HepG2 (cell line): ENCODE measurements around the gene CXCR4. TPM values are rescaled to one million over a fixed set of nuclear protein-coding genes. Genes with fewer than 3 reads are reported as not detected.

Experiments
- ATAC-seq: fragments of 200-7000 bp; cut with Tn5 transposase; 3 replicates; pipeline ENCODE4 v1.9.1; 2020; ENCODE audit warnings: mild to moderate bottlenecking, moderate library complexity
- BruUV-seq: library from RNA; stranded (reverse); fragments of 400-500 nt; replicated peaks from 2 replicates; lab custom pipeline; 2021; lab: Mats Ljungman, UMichigan
- CTCF ChIA-PET: fragments of 300-600 bp; formaldehyde crosslinking; extraction: SDS; loops from one replicate; lab custom pipeline; 2021; ENCODE audit warnings: low total read pairs, inconsistent platforms, low intra/inter-chr PET ratio; lab: Yijun Ruan, JAX
- POLR2A ChIA-PET: fragments of 350-600 bp; sonication (Branson Sonifier 250); formaldehyde crosslinking; loops from one replicate; lab custom pipeline; 2020; ENCODE audit warnings: antibody characterized with exemption, inconsistent platforms; lab: Yijun Ruan, JAX
- DNase-seq: peaks from one replicate; pipeline ENCODE4 v3.0.0-alpha.2; 2015; ENCODE audit warnings: low spot score
- FAIRE-seq: peaks from 3 replicates; lab custom pipeline; 2011; peaks lifted over from hg19 to GRCh38; lab: Jason Lieb, UNC
- H2AFZ ChIP-seq: one replicate; pipeline ENCODE4 v1.6.1; 2011; ENCODE audit warnings: low read length, inconsistent platforms
- H3K27ac ChIP-seq: fragments of 300-600 bp; 3 replicates; pipeline ENCODE4 v1.8.0; 2011; ENCODE audit warnings: mixed run types, mild to moderate bottlenecking, mixed read lengths, low read length, inconsistent platforms; ENCODE audit not compliant: insufficient read depth; ENCODE audit errors: extremely low read length
- H3K27me3 ChIP-seq, 2 experiments: fragments of 200-600 bp in 1 of 2; 2 replicates in 1 of 2; 3 replicates in 1 of 2; pipeline versions ENCODE4 v1.6.0 to v1.8.0; 2011; ENCODE audit warnings: low read length in 2 of 2, mild to moderate bottlenecking in 2 of 2, moderate library complexity in 2 of 2, inconsistent platforms in 1 of 2; ENCODE audit not compliant: insufficient read depth in 2 of 2, control insufficient read depth in 1 of 2
- H3K36me3 ChIP-seq, 2 experiments: fragments of 200-600 bp in 1 of 2; replicated peaks in 1 of 2; 2 replicates in 1 of 2; 3 replicates in 1 of 2; pipeline versions ENCODE4 v1.5.1 to v1.8.0; 2011; ENCODE audit warnings: low read length in 2 of 2, inconsistent platforms in 1 of 2; ENCODE audit not compliant: insufficient read depth in 2 of 2, control insufficient read depth in 1 of 2
- H3K4me1 ChIP-seq: 2 replicates; pipeline ENCODE4 v1.5.1; 2012; ENCODE audit warnings: low read length, inconsistent platforms; ENCODE audit not compliant: insufficient read depth
- H3K4me2 ChIP-seq: 2 replicates; pipeline ENCODE4 v1.6.0; 2011; ENCODE audit warnings: low read depth, low read length, inconsistent platforms
- H3K4me3 ChIP-seq, 3 experiments: fragments of 200-600 bp in 1 of 3; sonication (generic), shearing (Covaris generic) in 1 of 3; replicated peaks in 1 of 3; 2 replicates each; pipeline ENCODE4 v1.5.1; 2011 to 2016; ENCODE audit warnings: low read length in 3 of 3, inconsistent platforms in 2 of 3, low read depth in 2 of 3, mild to moderate bottlenecking in 2 of 3, control low read depth in 1 of 3, mixed read lengths in 1 of 3; ENCODE audit not compliant: insufficient read depth in 1 of 3
- H3K79me2 ChIP-seq: one replicate; pipeline ENCODE4 v1.6.1; 2011; ENCODE audit warnings: low read length, inconsistent platforms; ENCODE audit not compliant: insufficient read depth
- H3K9ac ChIP-seq: 2 replicates; pipeline ENCODE4 v1.6.0; 2011; ENCODE audit warnings: mild to moderate bottlenecking, low read depth, low read length, inconsistent platforms; ENCODE audit not compliant: insufficient read depth
- H3K9me3 ChIP-seq: 2 replicates; pipeline ENCODE4 v1.5.1; 2012; ENCODE audit warnings: mild to moderate bottlenecking, low read length
- H4K20me1 ChIP-seq: 2 replicates; pipeline ENCODE4 v1.6.0; 2011; ENCODE audit warnings: inconsistent platforms, mild to moderate bottlenecking, low read length, moderate library complexity; ENCODE audit not compliant: insufficient read depth
- CTCF ChIP-seq: sonication (generic); formaldehyde crosslinking; IDR thresholded peaks from 2 replicates; pipeline ENCODE4 v1.5.0; 2020; ENCODE audit warnings: mild to moderate bottlenecking, missing genetic modification reagents, moderate library complexity
- GATAD1 ChIP-seq: IDR thresholded peaks from 2 replicates; pipeline ENCODE4 v1.6.1; 2016; ENCODE audit warnings: missing genetic modification reagents, missing compliant biosample characterization
- KLF9 ChIP-seq: IDR thresholded peaks from 2 replicates; pipeline ENCODE4 v1.6.1; 2016; ENCODE audit warnings: low read depth
- NCOA1 ChIP-seq: sonication (generic); formaldehyde crosslinking; IDR thresholded peaks from 2 replicates; pipeline ENCODE4 v1.9.0; 2021; ENCODE audit warnings: missing genetic modification reagents
- NFE2L2 ChIP-seq: fragments of 150-350 bp; IDR thresholded peaks from 2 replicates; pipeline ENCODE4 v1.6.1; 2014; ENCODE audit warnings: low read length
- SNRNP70 ChIP-seq: fragments of 200-400 bp; formaldehyde crosslinking; IDR thresholded peaks from 2 replicates; pipeline ENCODE4 v1.6.1; 2017; ENCODE audit warnings: mild to moderate bottlenecking, low read depth, low read length, moderate library complexity
- STAG1 ChIP-seq: sonication (generic); formaldehyde crosslinking; IDR thresholded peaks from 2 replicates; pipeline ENCODE4 v1.4.0; 2020; ENCODE audit warnings: missing genetic modification reagents
- U2AF2 ChIP-seq: fragments of 200-400 bp; formaldehyde crosslinking; IDR thresholded peaks from 2 replicates; pipeline ENCODE4 v1.6.1; 2017; ENCODE audit warnings: low read depth, mild to moderate bottlenecking, low read length
- ZNF143 ChIP-seq: sonication (generic); formaldehyde crosslinking; IDR thresholded peaks from 2 replicates; pipeline ENCODE4 v1.4.0; 2020; ENCODE audit warnings: missing genetic modification reagents
- ZNF432 ChIP-seq: sonication (generic); formaldehyde crosslinking; IDR thresholded peaks from 2 replicates; pipeline ENCODE4 v1.5.0; 2020; ENCODE audit warnings: missing genetic modification reagents, mild to moderate bottlenecking, borderline replicate concordance
- ZNF558 ChIP-seq: sonication (generic); formaldehyde crosslinking; IDR thresholded peaks from 2 replicates; pipeline ENCODE4 v1.9.0; 2022; ENCODE audit warnings: mild to moderate bottlenecking, missing genetic modification reagents, borderline replicate concordance
- ZNF598 ChIP-seq: sonication (generic); formaldehyde crosslinking; IDR thresholded peaks from 2 replicates; pipeline ENCODE4 v1.5.1; 2020; ENCODE audit warnings: mild to moderate bottlenecking, missing genetic modification reagents, borderline replicate concordance
- ZNF713 ChIP-seq: sonication (generic); formaldehyde crosslinking; IDR thresholded peaks from 2 replicates; pipeline ENCODE4 v1.4.0; 2020; ENCODE audit warnings: mild to moderate bottlenecking, missing genetic modification reagents
- ZNF775 ChIP-seq: sonication (generic); formaldehyde crosslinking; IDR thresholded peaks from 2 replicates; pipeline ENCODE4 v1.4.0; 2020; ENCODE audit warnings: missing genetic modification reagents, mild to moderate bottlenecking, moderate library complexity, borderline replicate concordance
- WGBS: methylation state at CpG from one replicate; pipeline ENCODE4 v1.1.6; 2017; ENCODE audit warnings: low lambda C conversion rate; 5-methylcytosine and 5-hydroxymethylcytosine counted together
- in situ Hi-C: cut with HindIII; loops from 2 replicates; pipeline ENCODE4 v1.10.0; 2017; ENCODE audit warnings: low pct_unique_long_range_greater_than_20kb; ENCODE audit not compliant: extremely low pct_ligation_motif_present
- intact Hi-C: fragments of 100-400 bp; cut with micrococcal nuclease; formaldehyde crosslinking; loops from one replicate; pipeline ENCODE4 v1.10.0; 2022; ENCODE audit not compliant: unreplicated experiment
- polyA plus RNA-seq, 8 experiments: library from polyadenylated mRNA; depleted of rRNA in 3 of 8; stranded (reverse) in 7 of 8; unstranded in 1 of 8; fragments of >200 nt; fragmentation: Illumina TruSeq in 4 of 8; extraction: Trizol in 4 of 8; gene quantifications; 2 replicates each; pipeline versions ENCODE4 v1.2.1 to v1.2.3, GENCODE V29; 2011 to 2016; ENCODE audit warnings: low read depth in 4 of 8, missing spikeins in 1 of 8, mixed read lengths in 1 of 8; ENCODE audit not compliant: insufficient read depth in 1 of 8
- total RNA-seq, 5 experiments: library from RNA; depleted of rRNA; stranded (reverse); fragments of >200 nt; fragmentation: Illumina TruSeq; extraction: Trizol; gene quantifications; 2 replicates each; pipeline ENCODE4 v1.2.3, GENCODE V29; 2016; ENCODE audit warnings: low read depth in 1 of 5

CXCR4 gene
- total and polyA plus RNA-seq, 2 of the 13 experiments (the other 11 are each of a cell fraction or from before 2014, with no cell fraction given) = 0.34 to 0.55 TPM

DNA sequence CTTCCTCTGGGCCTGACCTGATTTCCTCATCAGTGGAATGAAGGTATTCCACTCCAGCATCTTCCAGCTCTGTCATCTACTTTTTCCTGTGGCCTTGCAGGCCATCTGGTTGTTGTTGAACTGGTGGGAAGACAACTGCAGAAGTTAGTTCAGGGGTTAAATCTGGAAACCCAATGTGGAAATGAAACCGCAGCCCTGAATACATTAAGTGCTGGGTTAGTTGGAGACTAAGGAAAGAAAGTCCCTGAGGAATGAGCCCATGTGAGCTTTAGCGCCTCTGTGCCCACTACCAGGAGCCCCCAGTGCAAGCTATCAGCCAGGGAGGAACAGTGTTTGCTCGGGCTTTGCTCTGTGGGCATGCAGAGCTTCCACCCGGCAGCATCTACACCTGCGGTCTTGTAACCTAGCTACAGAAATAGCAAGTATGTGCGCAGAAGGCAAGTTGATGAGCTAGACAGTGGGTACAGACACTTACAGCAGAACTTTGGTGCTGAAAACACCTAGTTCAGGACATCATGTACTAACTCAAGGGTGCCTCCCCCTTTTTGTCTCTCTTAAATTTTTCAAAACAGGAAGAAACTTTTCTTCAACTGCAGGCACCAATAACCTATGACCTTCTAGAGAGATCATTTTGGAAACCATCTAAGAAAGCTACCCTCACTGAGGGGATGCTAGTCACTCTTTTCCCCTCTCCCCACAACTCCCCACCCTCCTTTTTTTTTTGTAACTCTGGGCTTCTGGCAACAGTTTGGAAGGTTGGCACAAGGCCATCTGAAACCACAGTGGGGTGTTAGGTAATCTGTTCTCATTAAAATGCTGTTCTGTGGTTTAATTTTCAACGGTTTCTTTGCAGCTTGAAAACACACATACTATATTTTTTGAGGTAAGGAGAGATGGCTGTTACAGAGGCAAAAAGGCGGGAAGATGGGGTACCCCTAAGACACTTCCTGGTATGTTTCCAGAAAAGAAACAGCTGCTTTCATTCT, 18.3 kb upstream of the CXCR4 start:
- Histone ChIP-seq H3K4me2 (no peak overlapping the region), H3K27me3 (peaks cover 0 to 18% of the 10 kb centered on the region in 2 experiments; a peak in 4 of 5 replicates), H3K4me1 (no peaks in the 10 kb centered on the region), H2AFZ (no peak overlapping the region), H3K9ac (no peak overlapping the region), H3K27ac (no peak overlapping the region), H4K20me1 (no peaks in the 10 kb centered on the region), H3K4me3 (no peak overlapping the region), H3K36me3 (no peaks in the 10 kb centered on the region), H3K9me3 (no peaks in the 10 kb centered on the region), H3K79me2 (no peaks in the 10 kb centered on the region)
- WGBS = 31% methylated on average over 8 of the region's 8 CpGs
- TF ChIP-seq SNRNP70 = no peak
- TF ChIP-seq ZNF432 (CRISPR knock-in tag) = no peak
- TF ChIP-seq CTCF = no peak
- no peak for TF ChIP-seq ZNF598 (CRISPR knock-in tag)
- DNase-seq (no peak), ATAC-seq (no peak), FAIRE-seq (no peak)
- ChIA-PET CTCF (no interaction called here), POLR2A (no interaction called here)
- in situ Hi-C loops = no loop called here
- BruUV-seq = no TSS peak
- intact Hi-C loops = no loop called here

- Histone ChIP-seq H3K9me3 (no peaks in the 10 kb centered on the region), H3K4me3 (no peak overlapping the region), H3K36me3 (no peaks in the 10 kb centered on the region), H3K4me2 (no peak overlapping the region), H2AFZ (no peak overlapping the region), H3K4me1 (no peaks in the 10 kb centered on the region), H3K27me3 (peaks cover 0 to 13% of the 10 kb centered on the region in 2 experiments; a peak in 4 of 5 replicates), H3K79me2 (no peaks in the 10 kb centered on the region), H3K9ac (no peak overlapping the region), H4K20me1 (no peaks in the 10 kb centered on the region), H3K27ac (no peak overlapping the region)
- DNase-seq = no peak
- TF ChIP-seq ZNF775 (CRISPR knock-in tag) (no peak), KLF9 (CRISPR knock-in tag) (no peak), U2AF2 (no peak), GATAD1 (CRISPR knock-in tag) (no peak), NCOA1 (CRISPR knock-in tag) (no peak), ZNF558 (CRISPR knock-in tag) (no peak), ZNF713 (CRISPR knock-in tag) (no peak), NFE2L2 (no peak), ZNF143 (CRISPR knock-in tag) (no peak), STAG1 (CRISPR knock-in tag) (no peak)
- intact Hi-C loops = no loop called here
- FAIRE-seq = no peak
- in situ Hi-C loops = no loop called here
- CTCF ChIA-PET = no interaction called here
- BruUV-seq = no TSS peak
- POLR2A ChIA-PET = no interaction called here
- ATAC-seq = no peak
Measured at GRCh38 chr2:136135462-136135861, 17.5 kb upstream of the CXCR4 start.
